GM12878 (cell line): Measurements from ENCODE around the gene SURF2. TPM values are rescaled to one million over a fixed set of nuclear protein-coding genes. Genes with fewer than 3 reads are reported as not detected.

Source experiments
- ATAC-seq: fragments of 200-7000 bp; cut with Tn5 transposase; 3 replicates; pipeline ENCODE4 v1.9.1; 2020; ENCODE audit warnings: mild to moderate bottlenecking, moderate library complexity
- BruUV-seq: library from RNA; stranded (reverse); fragments of 400-500 nt; replicated peaks from 2 replicates; lab custom pipeline; 2021; lab: Mats Ljungman, UMichigan
- CTCF ChIA-PET: fragments of 300-600 bp; sonication (Branson Sonifier 250); formaldehyde crosslinking; extraction: SDS; loops from one replicate; lab custom pipeline; 2021; ENCODE audit warnings: inconsistent platforms; lab: Yijun Ruan, JAX
- POLR2A ChIA-PET: fragments of 350-600 bp; formaldehyde crosslinking; extraction: SDS; loops from one replicate; lab custom pipeline; 2021; ENCODE audit warnings: inconsistent platforms; lab: Charles Lee
- RAD21 ChIA-PET: fragments of 300-600 bp; sonication (Branson Sonifier 250); formaldehyde crosslinking; loops from one replicate; lab custom pipeline; 2023; ENCODE audit warnings: antibody characterized with exemption; ENCODE audit not compliant: unreplicated experiment; lab: Charles Lee
- SMC1A ChIA-PET: fragments of 300-600 bp; sonication (Branson Sonifier 250); formaldehyde crosslinking; loops from one replicate; lab custom pipeline; 2023; ENCODE audit not compliant: unreplicated experiment, uncharacterized antibody; lab: Charles Lee
- DNase-seq: peaks from one replicate; pipeline ENCODE4 v3.0.0-alpha.2; 2011; ENCODE audit warnings: low read depth, low spot score
- FAIRE-seq: peaks from 3 replicates; lab custom pipeline; 2011; peaks lifted over from hg19 to GRCh38; lab: Jason Lieb, UNC
- H2AFZ ChIP-seq: 2 replicates; pipeline ENCODE4 v1.6.0; 2011; ENCODE audit warnings: low read depth, low read length, control low read depth; ENCODE audit not compliant: control insufficient read depth
- H3K27ac ChIP-seq: 2 replicates; pipeline ENCODE4 v1.5.1; 2011; ENCODE audit warnings: control low read depth; ENCODE audit not compliant: control insufficient read depth, insufficient read depth
- H3K27me3 ChIP-seq, 2 experiments: replicated peaks in 1 of 2; 2 replicates each; pipeline versions ENCODE4 v1.6.0 to v1.6.1; 2011; ENCODE audit warnings: low read length in 1 of 2; ENCODE audit not compliant: control insufficient read depth in 2 of 2, insufficient read depth in 2 of 2
- H3K36me3 ChIP-seq, 2 experiments: 2 replicates each; pipeline ENCODE4 v1.5.1; 2011; ENCODE audit warnings: low read length in 1 of 2; ENCODE audit not compliant: control insufficient read depth in 2 of 2, insufficient read depth in 2 of 2
- H3K4me1 ChIP-seq: 2 replicates; pipeline ENCODE4 v1.6.1; 2011; ENCODE audit warnings: mild to moderate bottlenecking, low read length, moderate library complexity, mixed read lengths; ENCODE audit not compliant: control insufficient read depth, insufficient read depth
- H3K4me2 ChIP-seq: 2 replicates; pipeline ENCODE4 v1.6.0; 2011; ENCODE audit warnings: control low read depth; ENCODE audit not compliant: control insufficient read depth, insufficient read depth
- H3K4me3 ChIP-seq: fragments of 200-600 bp; sonication (generic); 2 replicates; pipeline ENCODE4 v1.5.1; 2016
- H3K79me2 ChIP-seq: 2 replicates; pipeline ENCODE4 v1.6.0; 2011; ENCODE audit warnings: low read length; ENCODE audit not compliant: control insufficient read depth, insufficient read depth
- H3K9ac ChIP-seq: 2 replicates; pipeline ENCODE4 v1.8.0; 2011; ENCODE audit warnings: low read length, control low read depth, mixed read lengths; ENCODE audit not compliant: control insufficient read depth, insufficient read depth
- H3K9me3 ChIP-seq: replicated peaks from 3 replicates; pipeline ENCODE4 v1.5.1; 2011; ENCODE audit warnings: mild to moderate bottlenecking, low read length; ENCODE audit not compliant: control insufficient read depth, insufficient read depth
- H4K20me1 ChIP-seq: 2 replicates; pipeline ENCODE4 v1.6.0; 2011; ENCODE audit not compliant: control insufficient read depth, insufficient read depth
- CREB1 ChIP-seq: IDR thresholded peaks from 2 replicates; pipeline ENCODE4 v1.6.1; 2012; ENCODE audit warnings: low read depth, mild to moderate bottlenecking, inconsistent platforms
- EZH2 ChIP-seq: IDR thresholded peaks from 2 replicates; pipeline ENCODE4 v1.6.1; 2012; ENCODE audit warnings: low read depth, mild to moderate bottlenecking, control low read depth, inconsistent platforms, low read length, borderline replicate concordance; ENCODE audit not compliant: control insufficient read depth
- FOXM1 ChIP-seq: IDR thresholded peaks from 2 replicates; pipeline ENCODE4 v1.6.1; 2012; ENCODE audit warnings: low read depth, mild to moderate bottlenecking, inconsistent platforms, low read length, moderate library complexity
- GATAD2B ChIP-seq: fragments of 450-650 bp; conservative IDR thresholded peaks from 2 replicates; pipeline ENCODE4 v1.6.1; 2017; ENCODE audit warnings: low read depth, mild to moderate bottlenecking, moderate library complexity
- LARP7 ChIP-seq: fragments of 450-650 bp; IDR thresholded peaks from 2 replicates; pipeline ENCODE4 v1.6.1; 2017; ENCODE audit warnings: mild to moderate bottlenecking
- MTA3 ChIP-seq: IDR thresholded peaks from 2 replicates; pipeline ENCODE4 v1.6.1; 2012; ENCODE audit warnings: low read length, inconsistent platforms, borderline replicate concordance
- NR2C1 ChIP-seq: fragments of 450-650 bp; IDR thresholded peaks from 2 replicates; pipeline ENCODE4 v1.6.1; 2017; ENCODE audit warnings: antibody characterized with exemption, mild to moderate bottlenecking, moderate library complexity
- PML ChIP-seq: IDR thresholded peaks from 2 replicates; pipeline ENCODE4 v1.6.1; 2012; ENCODE audit warnings: low read length, inconsistent platforms
- POLR2AphosphoS2 ChIP-seq: IDR thresholded peaks from 2 replicates; pipeline ENCODE4 v1.6.1; 2011; ENCODE audit warnings: low read depth, mild to moderate bottlenecking, low read length, improper control_type of control experiment, moderate library complexity
- POLR2AphosphoS5 ChIP-seq: IDR thresholded peaks from 2 replicates; pipeline ENCODE4 v1.6.1; 2011; ENCODE audit warnings: mild to moderate bottlenecking, low read length, inconsistent platforms
- RAD51 ChIP-seq: fragments of 450-650 bp; IDR thresholded peaks from 2 replicates; pipeline ENCODE4 v1.6.1; 2016; ENCODE audit warnings: moderate library complexity, mild to moderate bottlenecking, inconsistent platforms
- RUNX3 ChIP-seq: IDR thresholded peaks from 2 replicates; pipeline ENCODE4 v1.6.1; 2012; ENCODE audit warnings: low read length, inconsistent platforms
- YBX1 ChIP-seq: fragments of 450-650 bp; IDR thresholded peaks from 2 replicates; pipeline ENCODE4 v1.6.1; 2016; ENCODE audit warnings: antibody characterized with exemption
- WGBS: methylation state at CpG from one replicate; pipeline ENCODE4 v1.1.6; 2016; ENCODE audit warnings: low lambda C conversion rate; ENCODE audit not compliant: insufficient replicate concordance, insufficient coverage; ENCODE audit errors: missing lambda C conversion rate; 5-methylcytosine and 5-hydroxymethylcytosine counted together
- in situ Hi-C: fragments of 300-500 bp; cut with MboI; formaldehyde crosslinking; loops from 9 replicates; pipeline ENCODE4 v1.14.3; 2018; ENCODE audit warnings: mixed read lengths
- intact Hi-C: fragments of 100-400 bp; cut with micrococcal nuclease; formaldehyde crosslinking; loops from one replicate; pipeline ENCODE4 v1.14.2; 2022; ENCODE audit not compliant: unreplicated experiment
- polyA plus RNA-seq, 11 experiments: library from polyadenylated mRNA; depleted of rRNA in 4 of 11; unstranded in 6 of 11; stranded (reverse) in 5 of 11; fragments of >200 nt; fragmentation: Nextera tagmentation in 4 of 11; fragmentation: Illumina TruSeq in 1 of 11; extraction: Ambion mirVana in 4 of 11; extraction: Trizol in 1 of 11; gene quantifications; 1 replicate in 1 of 11; 2 replicates in 10 of 11; pipeline versions ENCODE4 v1.2.1 to v1.2.3, GENCODE V29; 2011 to 2016; ENCODE audit warnings: inconsistent platforms in 2 of 11, missing spikeins in 2 of 11, low read depth in 1 of 11
- total RNA-seq, 4 experiments: library from RNA; depleted of rRNA in 3 of 4; stranded (reverse); fragments of >200 nt in 3 of 4; fragmentation: Illumina TruSeq in 1 of 4; extraction: Trizol in 1 of 4; gene quantifications; 2 replicates each; pipeline versions ENCODE4 v1.2.1 to v1.2.3, GENCODE V29; 2013 to 2021

Gene SURF2
- total and polyA plus RNA-seq, 10 of the 15 experiments (the other 5 are each of a cell fraction or from before 2014, with no cell fraction given), result 4.0 to 41.7 (median 20.8) TPM

- RAD21 ChIA-PET, result no interaction called here
- DNase-seq, result no peak
- Histone ChIP-seq H3K9ac (no peak overlapping the region), H3K27me3 (no peaks in the 10 kb centered on the region), H3K9me3 (no peaks in the 10 kb centered on the region), H3K4me1 (peaks cover 6% of the 10 kb centered on the region), H4K20me1 (no peaks in the 10 kb centered on the region; the same call in 1 of the 2 replicates), H3K36me3 (peaks cover 22 to 43% of the 10 kb centered on the region in 2 experiments), H3K79me2 (peaks cover 48% of the 10 kb centered on the region)
- in situ Hi-C loops (no loop called here), intact Hi-C loops (no loop called here)
- no peak for FAIRE-seq
- WGBS, result 44% methylated on average over 8 of the region's 8 CpGs
- SMC1A ChIA-PET, result no interaction called here
- TF ChIP-seq LARP7 (no peak), POLR2AphosphoS5 (peak; percentile 82), MTA3 (peak; percentile 75; the same call in 1 of the 2 replicates), PML (peak; percentile 34), YBX1 (no peak), RUNX3 (peak; percentile 4; the same call in 1 of the 2 replicates), POLR2AphosphoS2 (peak; percentile 13; the same call in 1 of the 2 replicates), RAD51 (no peak), CREB1 (no peak), NR2C1 (no peak), GATAD2B (no peak), FOXM1 (0 out of 2 replicates have a peak, but pooled peaks have one; percentile 18), EZH2 (no peak)
- TF ChIP-seq, all 136 proteins: peak for 6
- POLR2A ChIA-PET, result no interaction called here
- ATAC-seq, result no peak
- no peak overlapping the region for H3K4me3 ChIP-seq
- no TSS peak for BruUV-seq
- H3K27ac ChIP-seq, result no peak overlapping the region
- no peak overlapping the region for H2AFZ ChIP-seq
- no peak overlapping the region for H3K4me2 ChIP-seq
- CTCF ChIA-PET, result interaction anchor here (1.0 to 1.8 kb wide), 2 partner anchors 13 to 22 kb away, joined by 4 read pairs; no protein-coding TSS in a partner anchor
Observed at GRCh38 chr9:133352635-133353340, 3.6 kb upstream of the SURF2 start.
